Liver (tissue), 9 donors: ENCODE measurements around the gene MAB21L2. TPM values are rescaled to one million over a fixed set of nuclear protein-coding genes. Genes with fewer than 3 reads are reported as not detected.

Experiments used
- DNase-seq: peaks from one replicate; pipeline ENCODE4 v3.0.0-alpha.2; 2017; ENCODE audit warnings: low spot score
- H3K27ac ChIP-seq, 2 donors: one replicate each; pipeline ENCODE4 v1.7.0; 2013; ENCODE audit warnings: inconsistent platforms in 2 of 2, low read length in 2 of 2, control low read depth in 1 of 2, low read depth in 1 of 2, mild to moderate bottlenecking in 1 of 2
- H3K27me3 ChIP-seq, 4 donors: one replicate each; pipeline versions ENCODE4 v1.6.1 to v1.7.0; 2013; ENCODE audit warnings: low read length in 3 of 4, inconsistent platforms in 1 of 4, mild to moderate bottlenecking in 1 of 4, moderate library complexity in 1 of 4; ENCODE audit not compliant: control insufficient read depth in 4 of 4, insufficient read depth in 4 of 4
- H3K36me3 ChIP-seq, 4 donors: one replicate each; pipeline versions ENCODE4 v1.6.1 to v1.7.0; 2013; ENCODE audit warnings: low read length in 3 of 4, mild to moderate bottlenecking in 3 of 4, low read depth in 1 of 4, moderate library complexity in 1 of 4; ENCODE audit not compliant: control insufficient read depth in 4 of 4, insufficient read depth in 3 of 4
- H3K4me1 ChIP-seq, 4 donors: one replicate each; pipeline versions ENCODE4 v1.6.1 to v1.7.0; 2013; ENCODE audit warnings: low read length in 3 of 4, mild to moderate bottlenecking in 3 of 4, moderate library complexity in 1 of 4; ENCODE audit not compliant: control insufficient read depth in 4 of 4, insufficient read depth in 4 of 4
- H3K4me3 ChIP-seq, 3 donors: one replicate each; pipeline versions ENCODE4 v1.6.1 to v1.7.0; 2013; ENCODE audit warnings: low read length in 3 of 3, control low read depth in 1 of 3, low read depth in 1 of 3, mild to moderate bottlenecking in 1 of 3
- H3K9ac ChIP-seq, 2 donors: one replicate each; pipeline ENCODE4 v1.7.0; 2013; ENCODE audit warnings: low read length in 2 of 2, mild to moderate bottlenecking in 2 of 2, moderate library complexity in 2 of 2, control low read depth in 1 of 2, low read depth in 1 of 2
- H3K9me3 ChIP-seq, 4 donors: one replicate each; pipeline versions ENCODE4 v1.6.1 to v1.7.0; 2013; ENCODE audit warnings: low read length in 3 of 4; ENCODE audit not compliant: control insufficient read depth in 4 of 4
- CTCF ChIP-seq: fragments of 150-350 bp; IDR thresholded peaks from 2 replicates; pipeline ENCODE4 v1.5.1; 2017; ENCODE audit warnings: improper control_type of control experiment, low read depth, low read length; ENCODE audit not compliant: missing input control
- EGR1 ChIP-seq, 2 donors: IDR thresholded peaks; 2 replicates each; pipeline ENCODE4 v1.6.1; 2016 to 2018; ENCODE audit warnings: antibody characterized with exemption in 2 of 2, low read depth in 2 of 2
- FOXA1 ChIP-seq: IDR thresholded peaks from 2 replicates; pipeline ENCODE4 v1.6.1; 2016; ENCODE audit warnings: antibody characterized with exemption
- FOXA2 ChIP-seq: IDR thresholded peaks from 2 replicates; pipeline ENCODE4 v1.6.1; 2016; ENCODE audit warnings: antibody characterized with exemption
- GABPA ChIP-seq, 2 donors: IDR thresholded peaks in 1 of 2; conservative IDR thresholded peaks in 1 of 2; 2 replicates each; pipeline ENCODE4 v1.6.1; 2016; ENCODE audit warnings: antibody characterized with exemption in 2 of 2, mild to moderate bottlenecking in 1 of 2, moderate library complexity in 1 of 2
- HNF4G ChIP-seq: IDR thresholded peaks from 2 replicates; pipeline ENCODE4 v1.6.1; 2016; ENCODE audit warnings: antibody characterized with exemption
- JUND ChIP-seq, 2 donors: IDR thresholded peaks; 2 replicates each; pipeline ENCODE4 v1.6.1; 2016; ENCODE audit warnings: antibody characterized with exemption in 2 of 2
- NR2F2 ChIP-seq: IDR thresholded peaks from 2 replicates; pipeline ENCODE4 v1.6.1; 2016; ENCODE audit warnings: antibody characterized with exemption
- RAD21 ChIP-seq, 2 donors: IDR thresholded peaks; 2 replicates each; pipeline ENCODE4 v1.6.1; 2016; ENCODE audit warnings: antibody characterized with exemption in 2 of 2, mild to moderate bottlenecking in 2 of 2
- REST ChIP-seq: IDR thresholded peaks from 2 replicates; pipeline ENCODE4 v1.6.1; 2016; ENCODE audit warnings: antibody characterized with exemption, mild to moderate bottlenecking
- SP1 ChIP-seq: IDR thresholded peaks from 2 replicates; pipeline ENCODE4 v1.6.1; 2018; ENCODE audit warnings: antibody characterized with exemption, mild to moderate bottlenecking
- TAF1 ChIP-seq: conservative IDR thresholded peaks from 2 replicates; pipeline ENCODE4 v1.6.1; 2016; ENCODE audit warnings: antibody characterized with exemption, mild to moderate bottlenecking
- YY1 ChIP-seq: IDR thresholded peaks from 2 replicates; pipeline ENCODE4 v1.6.1; 2016; ENCODE audit warnings: antibody characterized with exemption, mild to moderate bottlenecking
- ZBTB33 ChIP-seq: IDR thresholded peaks from 2 replicates; pipeline ENCODE4 v1.6.1; 2016; ENCODE audit warnings: antibody characterized with exemption
- WGBS: extraction: QIAGEN DNeasy Blood & Tissue Kit; methylation state at CpG from one replicate; pipeline ENCODE4 v1.1.7; 2013; 5-methylcytosine and 5-hydroxymethylcytosine counted together
- polyA plus RNA-seq, 2 donors: library from polyadenylated mRNA; stranded (reverse) in 1 of 2; unstranded in 1 of 2; fragments of 200-250 nt in 1 of 2; fragments of >200 nt in 1 of 2; fragmentation: Nextera tagmentation in 1 of 2; extraction: Ambion mirVana in 1 of 2; gene quantifications; one replicate each; pipeline versions ENCODE4 v1.2.1 to v1.2.3, GENCODE V29; 2013 to 2015
- total RNA-seq, 2 donors: library from RNA; depleted of rRNA; stranded (reverse); fragments of >200 nt; gene quantifications; one replicate each; pipeline ENCODE4 v1.2.3, GENCODE V29; 2014
- donor health status: healthy.
- donor health status: healthy.
- donor health status: healthy.
- donor health status: healthy.
- donor health status: healthy.

Gene MAB21L2
- total and polyA plus RNA-seq, 4 donors = 0.30 to 1.5 (median 0.66) TPM

DNA sequence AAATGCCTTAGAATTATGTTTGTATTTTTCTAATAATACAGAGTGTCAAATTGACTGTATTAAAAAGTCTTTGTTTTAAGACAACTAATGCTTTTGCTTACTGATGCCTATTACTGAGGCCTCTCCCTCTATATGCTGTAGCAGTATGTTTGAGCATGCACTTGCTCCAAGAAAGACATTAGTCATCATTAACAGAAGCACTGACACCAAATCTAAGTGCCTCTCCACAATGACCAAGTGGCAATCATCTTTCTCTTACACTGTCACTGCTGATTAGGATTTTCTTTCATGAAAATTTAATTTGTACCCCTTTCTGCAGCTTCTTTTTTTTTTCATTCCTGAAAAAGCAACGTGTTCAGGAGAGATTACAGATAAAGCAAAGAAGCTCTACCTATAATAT is 11.1 kb upstream of the MAB21L2 start:
- H3K27me3 ChIP-seq = no peaks in the 10 kb centered on the region
- H3K36me3 ChIP-seq = no peaks in the 10 kb centered on the region
- no peak overlapping the region for H3K4me3 ChIP-seq
- H3K9ac ChIP-seq = no peak overlapping the region
- H3K9me3 ChIP-seq = no peaks in the 10 kb centered on the region
- WGBS = 85% methylated on average over 1 of the region's 1 CpG
- DNase-seq = no peak
- H3K27ac ChIP-seq = no peak overlapping the region
- H3K4me1 ChIP-seq = no peaks in the 10 kb centered on the region
- no peak for TF ChIP-seq YY1
- TF ChIP-seq HNF4G = no peak
- TF ChIP-seq TAF1 = no peak
- TF ChIP-seq ZBTB33 = no peak
- no peak for TF ChIP-seq NR2F2
- TF ChIP-seq SP1 = no peak

DNA sequence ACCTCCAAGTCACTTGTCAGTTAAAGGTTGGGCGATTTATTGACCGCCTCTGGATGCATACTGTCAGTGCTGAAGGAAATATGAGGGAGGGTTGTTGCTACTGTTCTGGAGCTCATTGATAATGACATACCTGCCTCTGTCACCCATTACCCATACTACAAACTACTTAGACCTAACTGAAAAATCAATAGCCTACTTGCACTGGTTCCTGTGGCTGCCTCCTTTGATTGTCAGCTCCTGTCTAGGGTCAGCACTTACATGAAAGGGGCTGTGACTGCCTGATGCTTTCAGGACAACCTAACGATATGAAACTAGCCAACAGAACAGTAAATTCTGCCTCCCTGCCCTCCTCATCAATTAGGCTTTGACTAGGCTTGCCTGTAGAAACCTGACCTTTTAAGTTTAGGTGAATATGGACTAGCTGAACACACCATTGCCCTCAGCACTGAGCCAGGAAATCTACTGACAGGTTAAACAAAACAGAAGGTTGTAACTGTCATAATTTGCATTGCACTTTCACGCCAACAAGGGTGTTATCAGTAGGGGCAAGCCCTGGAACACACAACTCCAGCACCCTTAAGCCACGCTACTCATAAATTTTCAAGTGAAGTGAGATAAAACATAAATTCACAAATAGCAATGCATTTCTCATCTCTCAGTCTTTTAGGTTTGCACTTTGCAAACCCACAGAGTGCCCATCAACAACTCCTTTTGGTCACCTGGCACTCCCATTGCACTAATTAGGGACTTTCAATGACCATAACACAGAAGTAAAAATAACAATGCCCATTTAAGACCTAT is 9.0 kb upstream of the MAB21L2 start:
- Histone ChIP-seq H3K36me3 (no peaks in the 10 kb centered on the region), H3K27ac (no peak overlapping the region), H3K4me1 (peaks cover 0 to 1% (median 0%) of the 10 kb centered on the region in 4 donors), H3K27me3 (no peaks in the 10 kb centered on the region), H3K9me3 (no peaks in the 10 kb centered on the region), H3K4me3 (no peak overlapping the region), H3K9ac (no peak overlapping the region)
- 89% methylated on average over 5 of the region's 5 CpGs for WGBS
- TF ChIP-seq HNF4G (no peak), GABPA (IDR thresholded peaks at IDR 0.05 in 1 of 2, conservative IDR thresholded peaks at IDR 0.05 in 1 of 2) (no peak), ZBTB33 (no peak), TAF1 (no peak), YY1 (no peak), CTCF (no peak), EGR1 (IDR thresholded peaks at IDR 0.05; ENCODE audit: low read depth in 2 of 2) (no peak), JUND (IDR thresholded peaks at IDR 0.05) (no peak), FOXA2 (no peak), NR2F2 (no peak), REST (no peak), RAD21 (IDR thresholded peaks at IDR 0.05) (no peak), FOXA1 (no peak)
- no peak for DNase-seq
